Measurements from ENCODE around the gene TRIM44.
"Not testable (repeated sequence)": the region's sequence is repeated elsewhere in the genome, so short reads cannot be mapped to it uniquely, and the experiment has no call there.

- not testable (repeated sequence) for TF ChIP-seq POLR2A, CTCF (IDR thresholded peaks at IDR 0.05)
These were observed 91.0 kb downstream of the TRIM44 start for GRCh38 chr11:35753573-35753972.
